GOT3 (cell line): Measurements from ENCODE around the gene WDFY2.

Experiments
- DNase-seq: peaks from one replicate; lab custom pipeline; 2025; ENCODE audit warnings: mixed read lengths; lab: John Stamatoyannopoulos, UW

Gene WDFY2

GRCh38 chr13:51601601-51602565 is 17.6 kb downstream of the WDFY2 start:
- no peak for DNase-seq

- DNase-seq: no peak
Measured at GRCh38 chr13:51603716-51604115, 19.5 kb downstream of the WDFY2 start.

GRCh38 chr13:51605698-51606097 is 21.4 kb downstream of the WDFY2 start:
- DNase-seq: no peak

GRCh38 chr13:51607165-51607564 is 22.9 kb downstream of the WDFY2 start:
- DNase-seq: no peak

GRCh38 chr13:51608857-51609406 is 24.7 kb downstream of the WDFY2 start:
- no peak for DNase-seq

GRCh38 chr13:51612867-51613266 is 28.6 kb downstream of the WDFY2 start:
- no peak for DNase-seq

GRCh38 chr13:51613535-51613934 is 29.3 kb downstream of the WDFY2 start:
- DNase-seq: no peak

- DNase-seq: no peak
Measured at GRCh38 chr13:51614350-51614786, 30.1 kb downstream of the WDFY2 start.

- DNase-seq: no peak
Measured at GRCh38 chr13:51618626-51619025, 34.4 kb downstream of the WDFY2 start.

GRCh38 chr13:51619614-51620013 is 35.4 kb downstream of the WDFY2 start:
- DNase-seq: no peak

GRCh38 chr13:51620165-51620983 is 36.1 kb downstream of the WDFY2 start:
- DNase-seq: no peak

- DNase-seq: no peak
Measured at GRCh38 chr13:51621602-51622001, 37.3 kb downstream of the WDFY2 start.

- DNase-seq: no peak
Measured at GRCh38 chr13:51623473-51623872, 39.2 kb downstream of the WDFY2 start.

- no peak for DNase-seq
Measured at GRCh38 chr13:51624207-51624606, 39.9 kb downstream of the WDFY2 start.

- DNase-seq: no peak
Measured at GRCh38 chr13:51624695-51625345, 40.6 kb downstream of the WDFY2 start.

- DNase-seq: no peak
Measured at GRCh38 chr13:51625555-51626345, 41.5 kb downstream of the WDFY2 start.

GRCh38 chr13:51626749-51627148 is 42.5 kb downstream of the WDFY2 start:
- DNase-seq: no peak

- DNase-seq: no peak
Measured at GRCh38 chr13:51628059-51628852, 44.0 kb downstream of the WDFY2 start.

- no peak for DNase-seq
Measured at GRCh38 chr13:51629491-51630287, 45.4 kb downstream of the WDFY2 start.

GRCh38 chr13:51630288-51630615 is 46.0 kb downstream of the WDFY2 start:
- DNase-seq: no peak
